Activated CD8-positive, alpha-beta memory T cell treated with anti-CD3 and anti-CD28 coated beads, Interleukin-2, amount 50 U/mL, for 1 hour (primary cell): Measurements from ENCODE around the gene FAM9C.
"Not testable (repeated sequence)": the region's sequence is repeated elsewhere in the genome, so short reads cannot be mapped to it uniquely, and the experiment has no call there.

Experiments
- DNase-seq: peaks from one replicate; pipeline ENCODE4 v3.0.0-alpha.2; 2020; ENCODE audit errors: extremely low read depth

FAM9C gene

GRCh38 chrX:13043138-13043537, 1.3 kb downstream of the FAM9C start:
- no peak for DNase-seq

DNA sequence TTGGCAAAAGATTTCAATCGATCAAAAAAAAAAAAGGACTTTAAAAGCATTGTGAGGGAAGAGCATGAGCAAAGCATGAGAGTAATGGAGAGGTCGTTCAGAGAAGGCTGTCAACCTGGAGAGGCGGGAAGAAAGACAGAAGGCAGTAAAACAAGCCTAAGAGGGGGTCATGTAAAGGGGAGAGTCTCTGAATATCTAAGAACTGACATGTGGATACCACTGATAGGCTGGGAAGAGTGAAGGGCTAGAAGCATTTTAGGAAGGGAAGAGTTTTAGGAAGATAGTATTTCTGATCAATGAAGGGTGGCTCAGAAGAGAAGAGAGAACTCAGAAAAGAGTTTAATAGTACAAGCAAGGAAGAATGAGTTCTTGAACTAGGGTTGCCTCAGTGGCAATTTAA, 7.5 kb downstream of the FAM9C start:
- DNase-seq, result no peak

- DNase-seq, result no peak
These were observed 11.2 kb downstream of the FAM9C start for GRCh38 chrX:13033193-13033592.

DNA sequence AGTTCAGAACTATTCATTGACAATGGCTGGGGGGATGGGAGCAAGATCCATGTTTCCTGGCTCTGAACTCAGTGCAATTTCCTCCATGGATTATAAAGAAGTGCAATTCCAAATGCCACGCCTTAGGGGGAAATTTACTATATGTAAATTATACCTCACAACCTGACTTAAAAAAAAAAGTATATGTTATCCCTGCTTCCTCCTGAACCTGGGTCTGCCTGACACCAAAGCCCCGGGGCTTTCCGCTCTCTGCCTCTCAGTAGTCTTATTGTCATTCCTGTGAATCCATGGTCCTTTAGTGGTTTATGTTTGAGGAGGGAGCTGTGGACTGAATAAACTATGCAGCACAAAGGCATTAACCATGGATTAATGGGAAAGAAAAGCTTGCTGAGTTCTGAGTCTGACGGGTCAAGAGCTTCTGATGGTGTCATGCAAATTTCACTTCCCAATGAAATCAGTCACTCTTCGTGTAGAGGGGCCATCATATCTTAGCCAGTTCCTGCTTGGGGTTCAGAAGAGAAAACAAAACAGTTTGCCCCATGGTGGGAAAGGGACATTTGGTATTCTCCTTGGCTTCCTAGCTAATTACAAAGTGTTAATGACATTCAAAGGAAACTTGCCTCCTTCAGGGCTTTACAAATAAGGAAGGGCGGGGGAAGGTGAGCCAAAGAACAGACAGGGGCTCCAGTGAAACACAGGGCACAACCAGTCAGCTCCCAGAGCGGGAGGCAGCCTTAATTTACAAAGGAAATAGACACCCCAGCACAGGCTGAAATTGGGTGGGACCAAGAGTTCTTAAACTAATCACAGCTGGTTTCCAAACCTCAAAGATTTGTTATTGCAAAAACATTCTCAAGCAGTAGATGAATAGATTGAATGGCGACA, 14.3 kb downstream of the FAM9C start:
- DNase-seq, result no peak

DNA sequence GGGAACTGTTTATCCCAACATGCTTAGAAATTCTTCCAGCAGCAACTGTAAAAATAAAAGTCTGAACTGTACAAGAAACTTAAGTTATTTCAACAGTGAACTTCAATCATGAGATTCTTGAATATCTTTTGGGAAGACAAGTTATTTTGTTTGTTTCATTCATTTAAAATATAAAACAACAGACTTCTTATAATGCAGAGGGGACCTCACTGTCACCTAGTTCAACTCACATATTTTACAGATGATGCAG, 14.9 kb downstream of the FAM9C start:
- no peak for DNase-seq

- DNase-seq, result no peak
These were observed 15.4 kb downstream of the FAM9C start for GRCh38 chrX:13028871-13029636.

DNA sequence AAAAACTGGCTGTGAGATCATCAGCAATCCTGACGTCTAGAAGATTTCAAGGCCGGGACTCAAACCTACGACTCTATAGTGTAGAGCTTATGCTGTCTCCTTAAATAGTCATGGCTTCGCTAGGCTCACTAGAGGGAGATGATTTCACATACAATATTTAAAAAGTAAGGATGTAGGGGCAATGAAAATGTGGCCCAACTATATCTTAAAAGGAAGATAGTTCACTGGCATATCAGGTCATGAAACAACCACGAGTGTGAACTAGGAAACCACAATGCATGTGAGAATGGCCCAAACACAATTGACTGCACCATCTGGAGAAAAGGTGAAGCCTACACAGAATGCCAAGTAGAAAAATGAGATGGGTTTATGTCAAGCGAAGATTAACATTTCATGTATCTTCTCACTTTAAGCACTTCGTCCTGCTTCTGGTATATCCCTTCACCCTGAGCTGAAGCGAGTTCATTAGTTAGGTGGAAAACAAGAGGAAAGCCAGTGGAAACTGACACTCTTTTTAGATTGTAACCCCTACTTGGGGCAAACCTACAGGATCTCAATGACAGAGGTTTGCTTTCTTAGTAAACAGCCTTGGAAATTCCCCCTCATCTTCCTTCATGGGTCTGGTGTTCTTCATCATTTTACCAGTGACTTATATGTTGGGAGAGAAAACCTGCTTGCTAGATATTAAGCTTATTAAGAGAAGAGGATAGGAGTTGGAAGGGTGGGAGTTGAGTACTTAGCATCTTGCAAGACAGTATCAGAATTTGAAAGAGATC, 17.4 kb downstream of the FAM9C start:
- DNase-seq, result no peak

DNA sequence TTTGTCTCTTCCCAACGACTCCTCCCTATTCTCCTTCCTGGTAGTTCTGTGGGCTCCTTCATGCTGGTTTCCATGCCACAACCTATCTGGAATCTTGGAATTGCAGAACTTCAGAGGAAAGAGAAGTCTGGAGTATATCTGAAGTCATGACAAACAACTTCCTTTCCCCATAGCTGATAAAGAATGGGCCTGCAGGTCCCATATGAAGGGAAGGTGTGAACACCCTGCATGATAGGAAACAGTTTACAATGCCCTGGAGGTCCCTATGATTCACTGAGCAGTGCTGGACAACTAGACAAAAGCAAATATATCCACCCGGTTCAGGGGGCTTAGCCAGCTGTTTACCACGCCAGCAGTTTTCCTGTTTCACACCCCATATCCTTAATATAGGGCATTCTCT, 19.4 kb downstream of the FAM9C start:
- no peak for DNase-seq

- no peak for DNase-seq
These were observed 20.4 kb downstream of the FAM9C start for GRCh38 chrX:13023979-13024378.

DNA sequence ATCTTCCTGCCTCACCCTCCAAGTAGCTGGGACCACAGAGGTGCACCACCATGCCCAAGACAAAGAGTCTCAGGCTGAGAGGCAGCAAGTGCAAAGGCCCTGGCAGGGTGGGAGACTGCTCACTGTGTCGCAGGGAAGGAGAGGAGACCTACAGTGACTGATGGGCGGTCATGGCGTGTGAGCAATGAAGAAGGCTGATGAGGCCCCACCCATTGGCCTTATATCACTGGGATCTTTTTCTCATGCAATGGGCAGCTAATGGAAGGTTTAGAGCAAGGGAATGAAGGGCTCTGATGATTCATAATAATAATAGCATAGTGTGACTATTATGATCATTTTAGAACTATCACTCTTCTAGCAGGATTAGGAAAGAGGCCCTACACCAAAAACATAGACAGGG, 20.9 kb downstream of the FAM9C start:
- no peak for DNase-seq

DNA sequence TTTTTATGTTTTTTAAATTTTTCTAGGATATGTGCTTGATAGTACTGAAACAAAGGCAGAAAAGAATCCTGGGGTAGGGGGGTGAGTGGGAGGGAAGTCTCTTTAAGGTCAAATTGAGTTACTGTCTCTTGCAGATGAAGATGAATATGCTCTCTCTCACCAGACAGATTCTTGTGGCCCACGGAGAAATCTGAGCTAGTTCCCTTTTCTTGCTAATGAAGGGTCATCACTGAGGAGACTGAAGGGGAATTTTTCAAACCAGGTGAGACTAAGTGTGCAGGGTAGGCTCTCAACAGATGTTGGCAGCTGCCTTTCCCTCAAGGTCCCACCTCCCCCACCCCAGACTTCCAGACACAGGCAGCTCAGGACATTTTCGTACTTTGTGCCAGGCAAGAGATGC, 21.5 kb downstream of the FAM9C start:
- DNase-seq, result no peak

- DNase-seq, result not testable (repeated sequence)
These were observed 27.7 kb downstream of the FAM9C start for GRCh38 chrX:13016731-13017130.

- DNase-seq, result no peak
These were observed 28.7 kb downstream of the FAM9C start for GRCh38 chrX:13015536-13016236.

DNA sequence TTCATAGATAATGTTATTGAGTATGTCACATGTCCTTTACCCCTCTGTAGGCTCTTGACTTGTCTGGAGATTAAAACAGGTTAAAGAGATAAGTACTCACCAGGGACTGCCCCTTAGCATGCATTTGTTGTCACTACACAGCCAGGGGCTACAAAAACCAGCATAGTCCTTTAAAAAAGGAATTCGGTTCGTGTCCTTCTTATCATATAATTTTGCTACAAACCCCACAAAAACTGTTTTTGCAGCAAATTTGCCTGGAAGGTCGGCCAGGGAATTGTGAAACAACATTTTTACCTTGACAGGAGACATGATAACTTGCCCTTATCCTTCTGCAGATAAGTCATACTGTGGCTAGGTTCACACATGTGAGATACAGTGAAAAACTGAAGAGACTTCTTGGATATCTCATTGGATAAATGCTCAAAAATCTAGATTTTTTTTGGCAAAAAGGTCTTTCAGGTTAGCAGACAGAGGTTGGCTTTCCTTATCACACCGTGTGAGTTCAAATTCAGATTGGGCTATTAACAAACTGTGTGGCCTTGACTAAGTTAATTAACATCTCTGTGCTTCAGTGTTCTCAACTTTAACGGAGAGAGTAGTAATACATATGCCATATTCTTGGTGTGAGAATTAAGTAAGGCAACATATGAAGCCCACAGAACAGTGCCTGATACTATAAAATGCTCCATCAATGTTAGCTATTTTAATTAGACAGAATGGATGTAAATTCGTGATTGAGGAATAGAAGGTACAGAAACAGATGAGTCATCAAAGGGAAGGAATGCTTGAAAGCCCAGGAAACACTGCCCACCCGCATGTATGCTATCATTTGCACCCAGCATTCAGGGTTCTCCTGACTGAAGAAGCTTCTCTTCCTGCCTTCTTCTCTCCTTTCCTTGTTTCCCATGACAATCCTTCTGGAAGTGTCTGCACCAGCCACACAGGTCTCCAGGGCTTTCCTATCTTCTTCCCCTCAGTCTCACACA, 30.0 kb downstream of the FAM9C start:
- DNase-seq, result no peak

DNA sequence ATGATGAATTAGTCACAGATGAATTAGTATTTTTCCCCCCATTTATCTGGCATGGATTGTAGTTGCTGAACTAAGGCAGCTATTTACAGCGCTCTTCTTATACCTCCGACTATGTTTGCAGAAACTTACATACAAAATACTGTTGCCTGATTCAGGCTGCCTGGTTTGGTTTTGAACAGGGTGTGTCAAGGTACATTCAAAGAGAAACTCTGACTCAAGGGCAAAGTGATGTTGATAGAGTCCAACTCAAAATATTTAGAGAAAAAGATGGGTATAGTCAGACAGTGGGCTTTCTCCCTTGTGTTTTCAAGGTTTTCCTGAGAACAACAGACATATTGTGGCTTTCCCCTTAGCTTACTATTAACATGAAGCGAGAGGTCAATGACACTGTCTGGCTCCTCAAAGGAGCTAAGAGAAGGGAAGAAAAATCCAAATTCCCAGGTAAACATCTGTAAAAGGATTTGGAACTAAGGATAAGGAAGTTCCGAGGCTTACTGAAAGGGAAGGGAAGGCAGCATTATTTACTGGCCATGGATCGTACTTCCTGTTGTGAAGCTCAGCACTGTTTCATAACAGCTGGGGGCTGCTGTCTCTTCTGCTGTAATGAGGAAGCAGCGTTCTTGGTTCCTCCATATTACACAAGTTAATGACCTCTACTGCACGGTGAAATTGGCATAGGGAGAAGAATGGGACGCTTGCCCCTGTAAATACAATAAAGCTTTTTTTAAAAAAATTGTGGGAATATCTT, 30.9 kb downstream of the FAM9C start:
- DNase-seq, result no peak

GRCh38 chrX:13010546-13010945, 33.9 kb downstream of the FAM9C start:
- no peak for DNase-seq

DNA sequence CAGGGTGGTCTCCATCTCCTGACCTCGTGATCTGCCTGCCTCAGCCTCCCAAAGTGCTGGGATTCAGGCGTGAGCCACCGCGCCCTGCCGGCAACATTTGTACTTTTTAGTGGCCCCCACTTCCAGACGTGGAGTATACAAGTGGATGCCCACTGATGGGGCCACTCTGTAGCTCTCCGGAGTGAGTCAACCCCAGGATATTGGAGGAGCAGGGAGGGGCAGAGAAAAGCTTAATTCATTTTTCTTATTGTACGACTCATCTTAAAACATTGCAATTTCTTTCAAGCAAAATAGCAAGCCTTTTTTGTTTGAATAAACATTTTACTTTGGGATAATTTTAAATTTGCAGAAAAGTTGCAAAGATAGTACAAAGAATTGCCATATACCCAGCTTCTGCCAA, 34.6 kb downstream of the FAM9C start:
- DNase-seq, result no peak

- DNase-seq, result no peak
These were observed 35.1 kb downstream of the FAM9C start for GRCh38 chrX:13009273-13009672.

GRCh38 chrX:13008851-13009250, 35.6 kb downstream of the FAM9C start:
- DNase-seq, result no peak

DNA sequence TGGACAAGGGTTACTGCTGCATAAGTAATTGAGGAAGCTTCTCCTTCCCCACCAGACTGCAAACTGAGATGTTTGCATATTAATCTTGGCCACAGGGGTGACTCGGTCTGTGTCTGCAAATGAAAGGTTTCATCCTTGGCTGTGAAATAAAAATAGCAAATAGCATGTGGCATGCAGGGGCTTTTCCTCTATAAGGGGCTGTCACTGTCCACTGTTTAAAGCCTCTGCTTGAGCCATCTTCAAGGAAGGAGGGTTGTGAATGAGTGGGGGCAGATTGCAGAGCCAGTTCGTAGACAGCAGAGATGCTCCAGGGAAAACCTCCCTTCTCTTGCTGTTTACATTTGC, 36.3 kb downstream of the FAM9C start:
- DNase-seq, result no peak
